NCI-H2227 (cell line): ENCODE measurements around the gene COL23A1.

Source experiments
- DNase-seq: peaks from one replicate; lab custom pipeline; 2025; ENCODE audit not compliant: unreplicated experiment; lab: John Stamatoyannopoulos, UW

The COL23A1 gene

DNA sequence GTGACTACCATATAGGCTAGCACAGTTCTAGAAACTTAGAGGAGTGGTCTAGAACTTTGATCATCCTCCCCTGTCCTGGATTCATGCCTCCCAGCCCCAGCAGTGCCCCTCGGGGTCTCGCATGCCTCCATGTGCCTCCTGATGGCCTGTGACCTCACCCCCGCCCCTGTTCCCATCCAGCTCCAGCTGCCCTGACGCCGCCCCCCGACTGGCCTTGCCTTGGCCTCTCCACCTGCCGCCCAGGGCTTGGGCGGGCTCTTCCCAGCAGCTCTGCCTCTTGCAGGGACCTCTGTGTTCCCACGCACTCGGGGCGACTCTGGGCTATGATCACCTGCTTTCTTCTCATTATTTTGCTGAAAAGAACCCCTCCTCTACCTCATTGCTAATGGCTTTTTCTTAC lies 242.2 kb downstream of the COL23A1 start:
- DNase-seq = no peak

- DNase-seq = no peak
Measured at GRCh38 chr5:178346607-178347334, 243.4 kb downstream of the COL23A1 start.

GRCh38 chr5:178343306-178343705 lies 246.9 kb downstream of the COL23A1 start:
- no peak for DNase-seq

DNA sequence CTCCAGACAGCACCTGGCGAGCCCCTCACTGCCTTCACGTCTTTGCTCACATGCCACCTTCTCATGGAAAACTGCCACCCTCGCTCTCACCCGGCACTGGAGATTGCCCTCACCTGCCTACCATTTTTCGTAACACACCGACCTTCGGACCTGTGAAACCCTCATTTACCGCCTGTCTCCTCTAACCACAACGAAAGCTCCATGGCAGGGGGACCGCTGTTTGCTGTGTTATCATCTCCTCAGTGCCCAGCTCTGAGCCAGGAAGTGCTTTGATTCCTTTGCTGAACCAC lies 248.4 kb downstream of the COL23A1 start:
- DNase-seq = no peak

GRCh38 chr5:178341091-178341850 lies 248.9 kb downstream of the COL23A1 start:
- DNase-seq = no peak

- DNase-seq = no peak
Measured at GRCh38 chr5:178340637-178341036, 249.6 kb downstream of the COL23A1 start.

DNA sequence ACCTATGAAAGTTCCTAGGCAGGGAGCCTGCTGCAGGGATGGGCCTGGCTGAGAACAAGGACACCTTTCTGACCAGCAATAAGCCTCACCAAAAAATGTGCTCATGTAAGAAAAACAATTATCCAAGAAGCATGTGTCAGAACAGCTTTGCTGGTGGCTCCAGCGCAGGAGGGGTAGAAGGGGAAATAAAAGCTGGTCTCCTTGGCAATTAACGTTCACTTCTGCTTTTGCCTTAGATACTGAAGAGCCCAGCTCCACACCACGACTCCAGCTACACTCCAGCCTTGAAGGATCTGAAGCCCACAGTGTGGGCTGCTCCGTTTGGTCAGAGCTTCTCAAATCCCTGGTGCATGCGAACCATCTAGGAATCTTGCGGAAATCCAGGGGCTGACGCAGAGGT lies 250.0 kb downstream of the COL23A1 start:
- no peak for DNase-seq

GRCh38 chr5:178339272-178339671 lies 250.9 kb downstream of the COL23A1 start:
- no peak for DNase-seq

- DNase-seq = no peak
Measured at GRCh38 chr5:178338750-178339144, 251.4 kb downstream of the COL23A1 start.

GRCh38 chr5:178338126-178338749 lies 252.0 kb downstream of the COL23A1 start:
- no peak for DNase-seq

DNA sequence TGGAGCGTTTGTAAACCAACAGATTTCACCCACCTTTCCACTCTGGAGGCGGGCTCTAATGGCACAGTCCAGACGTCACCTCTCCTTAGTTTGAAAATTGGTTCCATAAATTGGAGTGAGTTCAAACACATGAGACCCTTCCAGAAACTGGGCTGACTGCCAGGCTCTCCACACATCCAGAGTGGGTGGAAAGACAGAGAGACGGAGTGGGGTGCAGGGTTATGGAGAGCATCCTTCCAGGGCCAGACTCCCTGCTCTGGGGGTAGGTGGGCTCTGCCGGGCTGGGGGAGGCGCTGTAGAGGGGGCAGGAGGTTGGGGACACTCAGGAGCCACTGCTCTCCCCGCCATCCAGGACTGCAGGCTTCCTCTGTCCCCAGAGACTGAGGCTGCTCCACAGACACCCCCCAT lies 252.9 kb downstream of the COL23A1 start:
- no peak for DNase-seq

DNA sequence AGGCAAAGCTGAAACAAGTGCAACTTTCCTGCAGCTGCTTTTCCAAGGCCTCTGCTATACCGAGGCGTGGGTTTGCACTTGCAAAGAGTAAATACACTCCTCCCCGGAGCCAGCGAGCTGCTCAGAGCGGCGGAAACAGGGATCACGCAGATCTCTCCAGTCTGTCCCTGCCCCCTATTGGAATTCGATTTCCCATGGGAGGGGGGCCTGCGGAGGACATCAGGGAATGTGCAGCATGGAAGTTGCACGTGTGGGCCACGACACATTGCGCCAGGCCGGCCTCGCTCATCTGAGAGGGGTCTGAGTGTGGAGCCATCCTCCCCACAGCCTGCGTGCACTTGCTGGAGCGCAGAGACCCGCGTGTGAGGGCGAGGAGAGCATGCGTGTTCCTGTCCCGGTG lies 253.3 kb downstream of the COL23A1 start:
- no peak for DNase-seq

DNA sequence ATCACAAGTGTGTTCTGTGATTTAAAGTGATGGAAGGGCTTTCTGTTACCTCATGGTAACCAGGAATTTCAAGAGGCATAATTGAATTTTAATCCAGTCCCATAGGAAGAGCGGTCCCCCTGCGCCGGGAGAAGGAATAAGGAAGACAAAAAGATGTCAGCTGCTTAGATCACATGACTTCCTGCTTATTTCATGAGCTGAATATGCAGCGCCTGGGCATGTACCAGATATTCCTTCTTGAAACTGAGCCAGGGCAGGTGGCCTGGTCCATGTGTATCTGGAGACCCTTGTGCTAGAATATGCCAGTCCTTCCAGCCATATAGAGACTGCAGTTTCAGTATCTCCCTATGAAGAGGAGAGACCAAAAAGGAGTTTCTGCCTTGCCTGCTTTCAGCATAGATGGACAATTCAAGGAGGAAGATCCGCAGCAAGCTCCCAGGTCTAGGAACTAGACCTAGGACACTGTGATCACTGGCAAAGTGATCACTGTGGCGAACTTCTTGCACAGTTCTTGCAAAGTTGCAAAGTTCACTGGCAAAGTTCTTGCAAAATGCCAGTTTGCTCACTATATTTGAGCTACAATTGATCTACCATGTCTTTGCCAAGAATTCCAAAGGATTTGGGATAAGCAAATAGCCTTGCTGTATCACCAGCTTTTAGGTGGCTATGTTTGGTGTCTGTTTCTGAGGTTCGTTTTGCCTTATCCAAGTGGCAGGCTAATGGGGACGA lies 254.7 kb downstream of the COL23A1 start:
- DNase-seq = no peak

GRCh38 chr5:178334861-178335260 lies 255.3 kb downstream of the COL23A1 start:
- DNase-seq = no peak

GRCh38 chr5:178333821-178334481 lies 256.2 kb downstream of the COL23A1 start:
- DNase-seq = no peak

GRCh38 chr5:178332210-178332641 lies 258.0 kb downstream of the COL23A1 start:
- DNase-seq = no peak

DNA sequence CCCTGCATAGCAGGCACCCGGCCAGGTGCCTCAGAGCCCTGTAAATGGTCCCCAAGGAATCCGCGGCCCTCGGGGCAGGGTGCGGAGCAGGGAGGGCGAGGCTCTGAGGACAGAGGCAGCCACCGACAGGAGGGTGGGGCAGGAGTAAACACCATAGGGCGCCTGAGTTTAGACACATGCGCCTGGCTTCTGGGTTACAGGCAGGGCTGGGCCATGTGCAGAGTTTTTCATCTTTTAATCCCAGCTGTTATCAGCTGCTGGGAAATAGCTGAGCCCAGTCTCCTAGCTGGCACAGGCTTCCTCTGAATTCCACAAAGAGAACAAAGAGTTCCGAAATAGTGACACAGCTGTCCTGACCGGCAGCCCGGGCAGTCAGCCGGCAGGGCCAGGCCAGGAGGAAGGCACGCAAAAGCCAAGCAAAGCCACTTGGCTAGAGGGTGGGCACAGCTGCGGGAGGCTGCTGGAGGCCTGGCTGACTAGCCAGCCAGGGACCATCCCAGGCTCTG lies 258.6 kb downstream of the COL23A1 start:
- no peak for DNase-seq

DNA sequence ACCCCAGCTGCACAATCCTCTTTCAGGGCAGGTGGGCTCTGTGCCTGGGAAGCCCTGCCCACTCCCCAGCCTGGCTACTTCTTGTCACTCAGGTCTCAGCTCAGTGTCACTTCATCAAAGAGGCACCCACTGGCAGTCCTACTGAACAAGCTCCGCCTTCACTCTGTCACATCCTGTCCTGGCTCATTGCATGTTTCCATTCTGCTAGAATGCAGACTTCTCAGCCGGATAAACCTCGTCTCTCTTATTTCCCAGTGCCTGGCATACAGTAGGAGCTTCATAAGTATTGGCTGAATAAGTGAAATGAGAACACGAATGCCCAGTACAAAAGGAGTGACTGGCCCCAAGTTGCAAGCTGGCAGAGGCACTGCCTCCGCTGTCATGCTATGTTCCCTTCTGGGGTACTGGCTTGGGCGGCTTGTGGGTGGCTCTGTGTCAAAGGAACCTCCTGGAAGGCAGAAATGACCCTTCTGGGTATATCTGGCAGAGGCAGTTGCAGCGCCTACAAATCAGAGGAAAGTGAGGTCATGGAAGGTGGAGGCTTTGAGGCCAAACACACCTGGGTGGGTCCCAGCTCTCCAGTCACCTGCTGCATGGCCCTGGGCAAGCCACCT lies 259.3 kb downstream of the COL23A1 start:
- no peak for DNase-seq

GRCh38 chr5:178328826-178329730 lies 261.1 kb downstream of the COL23A1 start:
- no peak for DNase-seq
